Epithelial cell of esophagus (primary cell): ENCODE data around the gene KRT13.

Experiments used
- DNase-seq: peaks from one replicate; pipeline ENCODE4 v3.0.0; 2010; ENCODE audit warnings: low read depth
- H3K4me3 ChIP-seq: 2 replicates; pipeline ENCODE4 v1.5.1; 2011; ENCODE audit warnings: mild to moderate bottlenecking, low read length, control low read depth
- TF ChIP-seq, protein P1 (sequence below): IDR thresholded peaks from 2 replicates; pipeline ENCODE4 v1.5.1; 2011; ENCODE audit warnings: low read depth, mild to moderate bottlenecking, low read length, control low read depth, inconsistent platforms; ENCODE audit not compliant: insufficient read depth; ENCODE audit errors: missing control alignments

KRT13 gene

DNA sequence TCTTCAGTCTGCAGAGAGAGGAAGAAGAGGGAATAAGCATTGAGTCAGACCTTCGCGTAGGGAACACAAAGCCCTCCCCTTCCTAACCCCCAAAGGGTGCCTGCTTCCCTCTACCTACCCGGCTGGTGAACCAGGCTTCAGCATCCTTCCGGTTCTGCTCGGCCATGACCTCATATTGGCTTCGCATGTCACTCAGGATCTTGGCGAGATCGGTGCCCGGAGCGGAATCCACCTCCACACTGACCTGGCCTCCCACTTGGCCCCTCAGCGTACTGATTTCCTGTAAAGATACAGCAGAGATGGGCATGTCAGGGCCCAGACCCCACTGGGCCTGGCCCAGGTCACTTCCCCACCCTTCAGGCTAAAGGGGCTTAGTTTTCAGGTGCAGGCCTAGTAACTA lies 18.8 kb upstream of the KRT13 start:
- H3K4me3 ChIP-seq: peak overlapping the region; percentile 28
- TF ChIP-seq, protein P1, sequence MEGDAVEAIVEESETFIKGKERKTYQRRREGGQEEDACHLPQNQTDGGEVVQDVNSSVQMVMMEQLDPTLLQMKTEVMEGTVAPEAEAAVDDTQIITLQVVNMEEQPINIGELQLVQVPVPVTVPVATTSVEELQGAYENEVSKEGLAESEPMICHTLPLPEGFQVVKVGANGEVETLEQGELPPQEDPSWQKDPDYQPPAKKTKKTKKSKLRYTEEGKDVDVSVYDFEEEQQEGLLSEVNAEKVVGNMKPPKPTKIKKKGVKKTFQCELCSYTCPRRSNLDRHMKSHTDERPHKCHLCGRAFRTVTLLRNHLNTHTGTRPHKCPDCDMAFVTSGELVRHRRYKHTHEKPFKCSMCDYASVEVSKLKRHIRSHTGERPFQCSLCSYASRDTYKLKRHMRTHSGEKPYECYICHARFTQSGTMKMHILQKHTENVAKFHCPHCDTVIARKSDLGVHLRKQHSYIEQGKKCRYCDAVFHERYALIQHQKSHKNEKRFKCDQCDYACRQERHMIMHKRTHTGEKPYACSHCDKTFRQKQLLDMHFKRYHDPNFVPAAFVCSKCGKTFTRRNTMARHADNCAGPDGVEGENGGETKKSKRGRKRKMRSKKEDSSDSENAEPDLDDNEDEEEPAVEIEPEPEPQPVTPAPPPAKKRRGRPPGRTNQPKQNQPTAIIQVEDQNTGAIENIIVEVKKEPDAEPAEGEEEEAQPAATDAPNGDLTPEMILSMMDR: no peak
- no peak for DNase-seq

DNA sequence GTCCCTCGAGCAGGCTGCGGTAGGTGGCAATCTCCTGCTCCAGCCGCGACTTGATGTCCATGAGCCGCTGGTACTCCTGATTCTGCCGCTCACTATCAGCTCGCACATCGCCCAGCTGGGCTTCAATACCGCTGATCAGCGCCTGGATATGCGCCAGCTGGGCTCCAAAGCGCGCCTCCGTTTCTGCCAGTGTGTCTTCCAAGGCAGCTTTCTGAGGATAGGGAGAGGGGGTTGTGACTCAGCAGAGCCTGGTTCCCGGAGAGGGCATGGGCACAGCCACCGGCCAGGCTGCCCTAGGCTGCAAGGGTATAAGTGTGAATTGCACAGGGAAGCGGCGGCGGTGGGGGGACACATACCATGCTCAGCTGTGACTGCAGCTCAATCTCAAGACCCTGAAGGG lies 18.4 kb upstream of the KRT13 start:
- DNase-seq: peak; percentile 50
- TF ChIP-seq, protein P1: no peak
- H3K4me3 ChIP-seq: peak overlapping the region; percentile 28

DNA sequence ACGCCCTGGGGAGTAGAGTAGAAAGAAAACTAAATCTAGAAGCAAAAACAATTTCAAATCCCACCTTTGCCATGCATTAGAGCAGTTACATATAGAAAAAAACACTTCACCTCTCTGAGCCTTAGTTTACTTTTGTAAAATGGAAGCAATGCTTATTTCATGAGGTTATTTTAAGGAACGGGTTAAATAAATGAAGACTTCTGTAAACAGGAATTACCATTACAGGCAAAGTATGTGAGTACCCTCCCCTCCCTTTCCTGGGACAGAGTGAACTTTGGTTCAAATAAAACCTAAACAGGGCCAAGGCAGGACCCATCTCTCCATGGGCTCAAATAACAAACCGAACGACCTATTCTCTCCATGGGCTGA lies 17.8 kb upstream of the KRT13 start:
- no peak for DNase-seq

DNA sequence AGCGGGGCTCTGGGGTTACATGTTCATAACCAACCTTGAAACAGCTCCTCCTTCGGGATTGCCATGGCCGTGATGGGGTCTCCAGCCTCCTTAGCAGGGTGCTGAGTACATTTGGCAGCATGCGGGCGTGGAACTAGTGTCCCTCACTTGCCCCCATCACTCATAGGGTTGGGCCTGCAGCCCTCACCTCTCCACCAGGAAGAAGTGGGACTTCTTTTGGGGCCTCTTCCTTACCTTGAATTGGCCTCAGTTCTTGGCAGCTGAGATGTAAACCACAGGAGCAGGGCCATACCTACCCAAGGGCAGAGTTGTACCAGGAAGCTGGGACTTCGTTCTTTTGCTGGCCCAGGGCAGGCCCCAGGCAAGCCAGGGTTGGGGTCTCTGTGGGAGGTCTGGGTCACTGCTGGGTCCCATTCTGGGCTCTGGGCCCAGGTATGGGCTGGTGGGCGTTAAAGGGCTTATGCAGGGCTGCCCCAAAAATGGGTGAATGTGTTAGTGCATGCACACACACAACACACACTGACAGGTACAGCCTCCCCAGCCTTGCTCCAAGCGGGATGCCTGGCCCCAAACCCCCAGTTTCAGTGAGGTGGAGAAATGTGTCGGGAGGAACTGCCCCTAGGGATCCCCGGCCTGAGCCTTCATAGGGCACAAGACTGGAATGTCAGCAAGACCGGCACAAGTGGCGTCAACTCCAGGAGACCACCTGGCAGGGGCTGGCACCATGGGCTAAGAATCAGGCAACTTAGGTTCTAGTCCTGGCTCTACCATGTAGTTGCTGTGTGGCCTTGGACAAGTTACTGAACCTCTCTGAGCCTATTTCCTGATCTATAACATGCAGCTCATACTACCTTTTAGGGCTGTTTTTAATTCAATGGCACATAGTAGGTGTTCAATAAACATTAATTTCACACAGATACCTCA lies 17.2 kb upstream of the KRT13 start:
- TF ChIP-seq, protein P1: no peak
- peak; percentile 65 for DNase-seq
- H3K4me3 ChIP-seq: no peak overlapping the region

More for the DNA sequence above, 17.8 kb upstream of the KRT13 start:
- TF ChIP-seq, protein P1: no peak
- no peak overlapping the region for H3K4me3 ChIP-seq

DNA sequence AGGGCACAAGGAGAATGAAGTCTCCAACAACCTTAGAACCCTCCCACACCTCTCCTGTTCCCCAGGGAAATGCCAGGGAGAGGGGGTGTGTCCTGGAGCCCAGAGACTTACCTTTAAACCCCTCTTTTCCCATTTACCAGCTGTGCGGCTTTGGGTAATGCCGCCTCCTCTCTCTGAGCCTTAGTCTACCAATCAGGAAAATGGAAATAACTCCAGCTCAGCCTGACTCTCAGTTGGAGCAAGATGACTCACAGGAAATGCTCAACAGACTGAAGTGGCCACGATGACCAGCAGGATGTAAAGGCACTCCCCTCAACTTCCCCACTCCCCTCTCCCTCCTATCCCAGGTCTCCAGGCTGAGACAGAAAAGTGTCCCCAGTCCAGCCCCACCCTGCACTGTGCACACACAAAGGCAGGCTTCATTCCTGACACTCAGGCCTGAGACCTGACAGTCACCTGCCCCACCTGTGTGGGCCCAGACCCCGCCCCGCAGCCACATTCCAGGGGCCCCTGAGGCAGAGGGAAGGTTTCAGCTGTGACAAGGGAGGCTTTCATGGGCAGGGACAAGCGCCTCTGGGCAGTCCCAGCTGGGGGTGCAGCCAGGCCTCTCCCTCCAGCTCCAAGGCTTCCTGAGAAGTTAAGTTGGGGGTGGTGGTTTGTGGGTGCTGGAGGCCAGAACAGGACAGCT lies 16.3 kb upstream of the KRT13 start:
- DNase-seq: peak; percentile 86
- H3K4me3 ChIP-seq: no peak overlapping the region

DNA sequence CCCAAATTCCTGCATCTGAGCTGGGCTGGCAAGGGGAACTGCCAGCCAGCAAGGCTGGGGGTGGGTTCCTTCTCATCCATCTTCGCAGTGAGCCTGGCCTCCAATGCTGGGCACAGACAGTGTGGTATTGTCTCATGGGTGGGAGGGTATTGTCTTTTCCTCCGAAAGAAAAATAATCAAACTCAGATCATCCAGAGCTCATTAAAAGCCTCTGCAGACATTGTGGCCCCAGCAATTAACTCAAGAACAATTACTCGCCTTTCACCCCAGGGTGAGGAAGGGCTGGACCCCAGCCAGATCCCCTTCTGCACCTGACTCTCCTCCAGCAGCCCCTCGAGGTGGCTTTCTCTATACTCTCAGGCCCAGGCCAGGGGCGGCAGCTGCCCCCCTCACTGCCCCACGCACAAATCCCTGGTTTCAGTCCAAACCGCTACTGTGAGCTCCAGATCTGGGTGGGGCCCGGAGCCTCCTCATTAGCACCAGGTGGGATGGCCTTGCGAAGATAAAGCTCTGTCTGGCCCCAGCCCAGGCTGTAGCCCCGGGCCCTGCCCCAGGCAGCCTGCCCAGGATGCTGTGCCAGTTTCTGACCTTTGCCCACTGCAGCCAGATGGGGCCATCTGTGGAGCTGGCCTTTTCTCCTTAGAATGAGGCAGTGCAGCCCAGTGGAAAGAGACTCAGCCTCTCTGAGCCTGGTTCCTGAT lies 15.6 kb upstream of the KRT13 start:
- H3K4me3 ChIP-seq: no peak overlapping the region
- TF ChIP-seq, protein P1: no peak
- DNase-seq: no peak

More for the DNA sequence above, 16.3 kb upstream of the KRT13 start:
- TF ChIP-seq, protein P1: no peak
